HG03060 (cell line): Measurements from ENCODE around the gene NSUN3.

Source experiments
- ATAC-seq: cut with Tn5 transposase; IDR thresholded peaks from one replicate; pipeline ENCODE4 v1.9.1; 2021; ENCODE audit warnings: low read depth, moderate number of reproducible peaks; ENCODE audit not compliant: unreplicated experiment

NSUN3 gene

GRCh38 chr3:94176988-94177745, 114.3 kb downstream of the NSUN3 start:
- ATAC-seq: no peak
